Astrocyte (in vitro differentiated cells and primary cell): ENCODE measurements around the gene GIPC3. TPM values are rescaled to one million over a fixed set of nuclear protein-coding genes. Genes with fewer than 3 reads are reported as not detected.

Experiments used
- DNase-seq: peaks from one replicate; pipeline ENCODE4 v3.0.0-alpha.2; 2010; ENCODE audit warnings: low read depth
- FAIRE-seq: peaks from 2 replicates; lab custom pipeline; 2011; peaks lifted over from hg19 to GRCh38; lab: Jason Lieb, UNC
- H2AFZ ChIP-seq: 2 replicates; pipeline ENCODE4 v1.6.0; 2012; ENCODE audit warnings: low read depth, low read length, inconsistent platforms
- H3K27ac ChIP-seq: 2 replicates; pipeline ENCODE4 v1.5.1; 2011; ENCODE audit warnings: low read depth, low read length, inconsistent platforms
- H3K27me3 ChIP-seq: 2 replicates; pipeline ENCODE4 v1.6.0; 2011; ENCODE audit warnings: low read length, inconsistent platforms; ENCODE audit not compliant: insufficient read depth
- H3K36me3 ChIP-seq: 2 replicates; pipeline ENCODE4 v1.5.1; 2011; ENCODE audit warnings: low read length, inconsistent platforms; ENCODE audit not compliant: insufficient read depth
- H3K4me1 ChIP-seq: 2 replicates; pipeline ENCODE4 v1.5.1; 2011; ENCODE audit warnings: low read length, inconsistent platforms; ENCODE audit not compliant: insufficient read depth
- H3K4me2 ChIP-seq: 2 replicates; pipeline ENCODE4 v1.6.0; 2012; ENCODE audit warnings: low read length, inconsistent platforms
- H3K4me3 ChIP-seq: 2 replicates; pipeline ENCODE4 v1.5.1; 2011; ENCODE audit warnings: low read depth, mild to moderate bottlenecking, low read length, inconsistent platforms; ENCODE audit not compliant: insufficient read depth
- H3K79me2 ChIP-seq: 2 replicates; pipeline ENCODE4 v1.6.0; 2012; ENCODE audit warnings: mild to moderate bottlenecking, low read length, inconsistent platforms; ENCODE audit not compliant: insufficient read depth
- H3K9ac ChIP-seq: 2 replicates; pipeline ENCODE4 v1.6.0; 2012; ENCODE audit warnings: mild to moderate bottlenecking, low read length, inconsistent platforms
- H3K9me3 ChIP-seq: 2 replicates; pipeline ENCODE4 v1.5.1; 2012; ENCODE audit warnings: low read depth, mild to moderate bottlenecking, low read length, inconsistent platforms; ENCODE audit not compliant: insufficient read depth
- H4K20me1 ChIP-seq: 2 replicates; pipeline ENCODE4 v1.6.0; 2012; ENCODE audit warnings: low read length, inconsistent platforms; ENCODE audit not compliant: insufficient read depth
- H3K27ac Mint-ChIP-seq: one replicate; pipeline ENCODE4 v1.8.0; 2021; ENCODE audit warnings: mild to moderate bottlenecking, mixed read lengths; ENCODE audit not compliant: unreplicated experiment
- H3K27me3 Mint-ChIP-seq: one replicate; pipeline ENCODE4 v1.8.0; 2021; ENCODE audit warnings: low read depth, mixed read lengths; ENCODE audit not compliant: unreplicated experiment
- H3K36me3 Mint-ChIP-seq: one replicate; pipeline ENCODE4 v1.8.0; 2021; ENCODE audit warnings: low read depth, mixed read lengths; ENCODE audit not compliant: unreplicated experiment
- H3K4me1 Mint-ChIP-seq: one replicate; pipeline ENCODE4 v1.8.0; 2021; ENCODE audit warnings: low read depth, mixed read lengths; ENCODE audit not compliant: unreplicated experiment
- H3K4me3 Mint-ChIP-seq: one replicate; pipeline ENCODE4 v1.8.0; 2021; ENCODE audit warnings: mild to moderate bottlenecking, moderate library complexity, mixed read lengths; ENCODE audit not compliant: unreplicated experiment
- H3K9me3 Mint-ChIP-seq: one replicate; pipeline ENCODE4 v1.8.0; 2021; ENCODE audit warnings: mild to moderate bottlenecking, mixed read lengths; ENCODE audit not compliant: unreplicated experiment
- EZH2 ChIP-seq: IDR thresholded peaks from 2 replicates; pipeline ENCODE4 v1.6.1; 2012; ENCODE audit warnings: mild to moderate bottlenecking, low read length, inconsistent platforms; ENCODE audit not compliant: insufficient read depth
- total RNA-seq: library from RNA; stranded (reverse); gene quantifications from 2 replicates; pipeline ENCODE4 v1.2.1, GENCODE V29; 2021
- TF ChIP-seq, protein P1 (sequence below): IDR thresholded peaks from 2 replicates; pipeline ENCODE4 v1.5.1; 2011; ENCODE audit warnings: low read depth, mild to moderate bottlenecking, inconsistent platforms, low read length, moderate library complexity; ENCODE audit not compliant: insufficient read depth

The GIPC3 gene
- total RNA-seq, 1 donor from 2014 or later = 0.09 TPM

DNA sequence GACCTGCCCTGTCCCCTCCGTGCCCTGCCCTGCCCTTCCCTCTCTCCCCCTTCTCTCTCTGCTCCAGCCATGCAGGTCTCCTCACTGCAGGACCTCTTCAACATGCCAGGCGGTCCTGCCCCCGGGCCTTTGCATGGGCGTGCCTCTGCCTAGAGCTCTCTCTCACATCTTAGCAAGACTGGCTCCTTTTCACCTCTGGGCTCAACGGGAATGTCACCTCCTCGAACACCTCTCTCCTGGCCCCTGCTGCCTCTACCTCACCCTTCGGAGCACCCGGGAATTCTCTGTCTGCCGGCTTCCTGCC, 33.5 kb upstream of the GIPC3 start:
- Histone ChIP-seq H3K27ac (no peak overlapping the region), H3K36me3 (no peaks in the 10 kb centered on the region), H3K9ac (no peak overlapping the region), H3K9me3 (no peaks in the 10 kb centered on the region), H3K4me2 (no peak overlapping the region), H3K4me1 (peaks cover 25% of the 10 kb centered on the region), H3K79me2 (peaks cover 54% of the 10 kb centered on the region), H3K4me3 (no peak overlapping the region), H3K27me3 (no peaks in the 10 kb centered on the region), H4K20me1 (peaks cover 73% of the 10 kb centered on the region), H2AFZ (no peak overlapping the region)
- Mint-ChIP-seq H3K36me3 (peaks cover 15% of the 10 kb centered on the region), H3K27ac (no peak overlapping the region), H3K4me1 (peaks cover 22% of the 10 kb centered on the region), H3K9me3 (no peaks in the 10 kb centered on the region), H3K27me3 (no peaks in the 10 kb centered on the region), H3K4me3 (no peak overlapping the region)
- no peak for DNase-seq
- TF ChIP-seq, protein P1, sequence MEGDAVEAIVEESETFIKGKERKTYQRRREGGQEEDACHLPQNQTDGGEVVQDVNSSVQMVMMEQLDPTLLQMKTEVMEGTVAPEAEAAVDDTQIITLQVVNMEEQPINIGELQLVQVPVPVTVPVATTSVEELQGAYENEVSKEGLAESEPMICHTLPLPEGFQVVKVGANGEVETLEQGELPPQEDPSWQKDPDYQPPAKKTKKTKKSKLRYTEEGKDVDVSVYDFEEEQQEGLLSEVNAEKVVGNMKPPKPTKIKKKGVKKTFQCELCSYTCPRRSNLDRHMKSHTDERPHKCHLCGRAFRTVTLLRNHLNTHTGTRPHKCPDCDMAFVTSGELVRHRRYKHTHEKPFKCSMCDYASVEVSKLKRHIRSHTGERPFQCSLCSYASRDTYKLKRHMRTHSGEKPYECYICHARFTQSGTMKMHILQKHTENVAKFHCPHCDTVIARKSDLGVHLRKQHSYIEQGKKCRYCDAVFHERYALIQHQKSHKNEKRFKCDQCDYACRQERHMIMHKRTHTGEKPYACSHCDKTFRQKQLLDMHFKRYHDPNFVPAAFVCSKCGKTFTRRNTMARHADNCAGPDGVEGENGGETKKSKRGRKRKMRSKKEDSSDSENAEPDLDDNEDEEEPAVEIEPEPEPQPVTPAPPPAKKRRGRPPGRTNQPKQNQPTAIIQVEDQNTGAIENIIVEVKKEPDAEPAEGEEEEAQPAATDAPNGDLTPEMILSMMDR = no peak
- TF ChIP-seq EZH2 = no peak
- no peak for FAIRE-seq

GRCh38 chr19:3554254-3555083, 30.8 kb upstream of the GIPC3 start:
- Mint-ChIP-seq H3K27me3 (no peaks in the 10 kb centered on the region), H3K27ac (peak overlapping the region; percentile 82)
- peaks cover 60% of the 10 kb centered on the region for H3K79me2 ChIP-seq

More at GRCh38 chr19:3554254-3555083, 30.8 kb upstream of the GIPC3 start:
- H3K9me3 Mint-ChIP-seq = no peaks in the 10 kb centered on the region
- H3K4me1 ChIP-seq = peaks cover 28% of the 10 kb centered on the region
- DNase-seq (no peak), FAIRE-seq (no peak)
- H3K36me3 ChIP-seq = no peaks in the 10 kb centered on the region
- peaks cover 56% of the 10 kb centered on the region for H4K20me1 ChIP-seq
- H3K4me2 ChIP-seq = peak overlapping the region; percentile 98
- peak overlapping the region; percentile 69 for H3K4me3 Mint-ChIP-seq
- TF ChIP-seq, protein P1 = no peak
- no peak for TF ChIP-seq EZH2
- no peak overlapping the region for H3K9ac ChIP-seq
- no peaks in the 10 kb centered on the region for H3K9me3 ChIP-seq
- peaks cover 13% of the 10 kb centered on the region for H3K36me3 Mint-ChIP-seq
- H3K27me3 ChIP-seq = no peaks in the 10 kb centered on the region
- H2AFZ ChIP-seq = no peak overlapping the region
- peaks cover 25% of the 10 kb centered on the region for H3K4me1 Mint-ChIP-seq
- no peak overlapping the region for H3K27ac ChIP-seq
- H3K4me3 ChIP-seq = no peak overlapping the region
